Measurements from ENCODE around the gene THYN1. TPM values are rescaled to one million over a fixed set of nuclear protein-coding genes. Genes with fewer than 3 reads are reported as not detected.
"Not testable (repeated sequence)": the region's sequence is repeated elsewhere in the genome, so short reads cannot be mapped to it uniquely, and the experiment has no call there.

The THYN1 gene
- polyA plus RNA-seq, 1 donor (not counting 4 experiments of a cell fraction or from before 2014, with no cell fraction given), result 45.8 TPM

GRCh38 chr11:134257101-134257500 is 3.9 kb upstream of the THYN1 start:
- Histone ChIP-seq H3K36me3 (ENCODE audit: control insufficient read depth in 2 of 2, extremely low read depth in 1 of 2, insufficient read depth in 2 of 2, low read length in 2 of 2) (peaks cover 17 to 22% of the 10 kb centered on the region in 2 experiments), H3K27ac (ENCODE audit: control insufficient read depth, insufficient read depth, low read length) (no peak overlapping the region), H3K9me1 (ENCODE audit: control insufficient read depth, extremely low read depth, insufficient read depth, low read length) (peaks cover 2% of the 10 kb centered on the region), H3K4me2 (ENCODE audit: control insufficient read depth, extremely low read depth, insufficient read depth, low read depth, low read length) (no peak overlapping the region), H3K27me3 (ENCODE audit: control insufficient read depth, extremely low read depth, insufficient read depth, low read length) (no peaks in the 10 kb centered on the region), H3K4me1 (ENCODE audit: control insufficient read depth, extremely low read depth, insufficient read depth, low read length) (peaks cover 3% of the 10 kb centered on the region), H3K9ac (ENCODE audit: control insufficient read depth, extremely low read depth, insufficient read depth, low read length) (no peak overlapping the region), H3K9me3 (ENCODE audit: control insufficient read depth, low read depth, low read length) (no peaks in the 10 kb centered on the region), H4K20me1 (ENCODE audit: control insufficient read depth, extremely low read depth, insufficient read depth, low read length) (no peaks in the 10 kb centered on the region), H3K79me2 (ENCODE audit: control insufficient read depth, insufficient read depth, low read length) (peaks cover 15% of the 10 kb centered on the region), H2AFZ (ENCODE audit: control insufficient read depth, low read length) (no peak overlapping the region), H3K4me3 (ENCODE audit: control insufficient read depth in 2 of 3, extremely low read depth in 1 of 3, insufficient read depth in 2 of 3, low read depth in 1 of 3, low read length in 3 of 3) (no peak overlapping the region)
- TF ChIP-seq, protein P1, sequence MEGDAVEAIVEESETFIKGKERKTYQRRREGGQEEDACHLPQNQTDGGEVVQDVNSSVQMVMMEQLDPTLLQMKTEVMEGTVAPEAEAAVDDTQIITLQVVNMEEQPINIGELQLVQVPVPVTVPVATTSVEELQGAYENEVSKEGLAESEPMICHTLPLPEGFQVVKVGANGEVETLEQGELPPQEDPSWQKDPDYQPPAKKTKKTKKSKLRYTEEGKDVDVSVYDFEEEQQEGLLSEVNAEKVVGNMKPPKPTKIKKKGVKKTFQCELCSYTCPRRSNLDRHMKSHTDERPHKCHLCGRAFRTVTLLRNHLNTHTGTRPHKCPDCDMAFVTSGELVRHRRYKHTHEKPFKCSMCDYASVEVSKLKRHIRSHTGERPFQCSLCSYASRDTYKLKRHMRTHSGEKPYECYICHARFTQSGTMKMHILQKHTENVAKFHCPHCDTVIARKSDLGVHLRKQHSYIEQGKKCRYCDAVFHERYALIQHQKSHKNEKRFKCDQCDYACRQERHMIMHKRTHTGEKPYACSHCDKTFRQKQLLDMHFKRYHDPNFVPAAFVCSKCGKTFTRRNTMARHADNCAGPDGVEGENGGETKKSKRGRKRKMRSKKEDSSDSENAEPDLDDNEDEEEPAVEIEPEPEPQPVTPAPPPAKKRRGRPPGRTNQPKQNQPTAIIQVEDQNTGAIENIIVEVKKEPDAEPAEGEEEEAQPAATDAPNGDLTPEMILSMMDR (optimal IDR thresholded peaks at IDR 0.05 in 1 of 3, IDR thresholded peaks at IDR 0.05 in 1 of 3, conservative IDR thresholded peaks at IDR 0.05 in 1 of 3; ENCODE audit: extremely low read depth in 1 of 3, insufficient read depth in 2 of 3, low read length in 3 of 3), result no peak
- TF ChIP-seq EZH2 (IDR thresholded peaks at IDR 0.05; ENCODE audit: low read length), result no peak
- FAIRE-seq (no peak), DNase-seq (ENCODE audit: low read depth, low spot score) (no peak)
- dilution Hi-C loops (cut with MboI; ENCODE audit: extremely low pct_ligation_motif_present, low sequenced_read_pairs), result no loop called here

DNA sequence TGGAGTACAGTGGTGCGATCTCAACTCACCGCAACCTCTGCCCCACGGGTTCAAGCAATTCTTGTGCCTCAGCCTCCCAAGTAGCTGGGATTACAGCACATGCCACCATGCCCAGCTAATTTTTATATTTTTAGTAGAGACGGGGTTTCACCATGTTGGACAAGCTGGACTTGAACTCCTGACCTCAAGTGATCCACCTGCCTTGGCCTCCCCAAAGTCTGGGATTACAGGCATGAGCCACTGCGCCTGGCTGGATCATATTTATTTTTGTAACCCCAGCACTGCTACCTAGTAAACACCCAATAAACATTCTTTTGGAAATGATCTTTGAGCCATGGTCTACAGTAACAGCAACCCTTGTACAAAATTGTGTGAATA is 2.0 kb upstream of the THYN1 start:
- H2AFZ ChIP-seq (ENCODE audit: control insufficient read depth, low read length); H3K4me3 ChIP-seq (ENCODE audit: control insufficient read depth in 2 of 3, extremely low read depth in 1 of 3, insufficient read depth in 2 of 3, low read depth in 1 of 3, low read length in 3 of 3); H3K27ac ChIP-seq (ENCODE audit: control insufficient read depth, insufficient read depth, low read length); dilution Hi-C loops (cut with MboI; ENCODE audit: extremely low pct_ligation_motif_present, low sequenced_read_pairs); H3K27me3 ChIP-seq (ENCODE audit: control insufficient read depth, extremely low read depth, insufficient read depth, low read length); H4K20me1 ChIP-seq (ENCODE audit: control insufficient read depth, extremely low read depth, insufficient read depth, low read length); H3K4me1 ChIP-seq (ENCODE audit: control insufficient read depth, extremely low read depth, insufficient read depth, low read length); H3K9me1 ChIP-seq (ENCODE audit: control insufficient read depth, extremely low read depth, insufficient read depth, low read length); H3K9ac ChIP-seq (ENCODE audit: control insufficient read depth, extremely low read depth, insufficient read depth, low read length); H3K9me3 ChIP-seq (ENCODE audit: control insufficient read depth, low read depth, low read length); H3K4me2 ChIP-seq (ENCODE audit: control insufficient read depth, extremely low read depth, insufficient read depth, low read depth, low read length); DNase-seq (ENCODE audit: low read depth, low spot score); FAIRE-seq: not testable (repeated sequence)
- H3K79me2 ChIP-seq (ENCODE audit: control insufficient read depth, insufficient read depth, low read length), result peaks cover 17% of the 10 kb centered on the region
- peaks cover 10 to 12% of the 10 kb centered on the region in 2 experiments for H3K36me3 ChIP-seq (ENCODE audit: control insufficient read depth in 2 of 2, extremely low read depth in 1 of 2, insufficient read depth in 2 of 2, low read length in 2 of 2)

Measured in keratinocyte (primary cell).